Endothelial cell of umbilical vein (primary cell): ENCODE data around the gene DPF3.

ENCODE experiments used
- CTCF ChIP-seq, 2 donors: IDR thresholded peaks; 1 replicate in 1 of 2; 2 replicates in 1 of 2; pipeline ENCODE4 v1.5.1; 2011; ENCODE audit warnings: low read length in 2 of 2, mild to moderate bottlenecking in 2 of 2, moderate library complexity in 2 of 2, control low read depth in 1 of 2, inconsistent platforms in 1 of 2, low read depth in 1 of 2; ENCODE audit not compliant: insufficient read depth in 1 of 2; ENCODE audit errors: extremely low read depth in 1 of 2
- POLR2AphosphoS5 ChIP-seq: IDR thresholded peaks from 2 replicates; pipeline ENCODE4 v1.6.1; 2012; ENCODE audit warnings: low read depth, mild to moderate bottlenecking, control low read depth, low read length, moderate library complexity; ENCODE audit not compliant: insufficient read depth

- TF ChIP-seq CTCF (IDR thresholded peaks at IDR 0.05; ENCODE audit: extremely low read depth in 1 of 2, insufficient read depth in 1 of 2, low read depth in 1 of 2, low read length in 2 of 2) (no peak), POLR2AphosphoS5 (no peak)
Observed at GRCh38 chr14:72891666-72892102, 2.2 kb downstream of the DPF3 start.
